ENCODE measurements around the gene KLHDC7A.

Gene KLHDC7A

GRCh38 chr1:18491168-18491567 lies 10.4 kb downstream of the KLHDC7A start:
- in situ Hi-C loops (cut with MboI; ENCODE audit: low pct_unique_long_range_greater_than_20kb, low sequenced_read_pairs, unreplicated experiment) = no loop called here

GRCh38 chr1:18494304-18494703 lies 13.6 kb downstream of the KLHDC7A start:
- TF ChIP-seq CTCF (IDR thresholded peaks at IDR 0.05; ENCODE audit: extremely low read depth, insufficient read depth, missing control alignments) = no peak
- in situ Hi-C loops (cut with MboI; ENCODE audit: low pct_unique_long_range_greater_than_20kb, low sequenced_read_pairs, unreplicated experiment) = no loop called here
- no peak for DNase-seq (ENCODE audit: low spot score)

More at GRCh38 chr1:18491168-18491567, 10.4 kb downstream of the KLHDC7A start:
- no peak for TF ChIP-seq CTCF (IDR thresholded peaks at IDR 0.05; ENCODE audit: extremely low read depth, insufficient read depth, missing control alignments)
- DNase-seq (ENCODE audit: low spot score) = no peak

- no peak for DNase-seq (ENCODE audit: low spot score)
- in situ Hi-C loops (cut with MboI; ENCODE audit: low pct_unique_long_range_greater_than_20kb, low sequenced_read_pairs, unreplicated experiment) = no loop called here
- TF ChIP-seq CTCF (IDR thresholded peaks at IDR 0.05; ENCODE audit: extremely low read depth, insufficient read depth, missing control alignments) = no peak
Measured at GRCh38 chr1:18495635-18496034, 14.9 kb downstream of the KLHDC7A start.

- in situ Hi-C loops (cut with MboI; ENCODE audit: low pct_unique_long_range_greater_than_20kb, low sequenced_read_pairs, unreplicated experiment) = no loop called here
- no peak for TF ChIP-seq CTCF (IDR thresholded peaks at IDR 0.05; ENCODE audit: extremely low read depth, insufficient read depth, missing control alignments)
Measured at GRCh38 chr1:18496056-18496455, 15.3 kb downstream of the KLHDC7A start.

GRCh38 chr1:18496497-18497235 lies 15.9 kb downstream of the KLHDC7A start:
- in situ Hi-C loops (cut with MboI; ENCODE audit: low pct_unique_long_range_greater_than_20kb, low sequenced_read_pairs, unreplicated experiment) = no loop called here
- TF ChIP-seq CTCF (IDR thresholded peaks at IDR 0.05; ENCODE audit: extremely low read depth, insufficient read depth, missing control alignments) = no peak
- no peak for DNase-seq (ENCODE audit: low spot score)

More at GRCh38 chr1:18496056-18496455, 15.3 kb downstream of the KLHDC7A start:
- no peak for DNase-seq (ENCODE audit: low spot score)

GRCh38 chr1:18501833-18502232 lies 21.1 kb downstream of the KLHDC7A start:
- TF ChIP-seq CTCF (IDR thresholded peaks at IDR 0.05; ENCODE audit: extremely low read depth, insufficient read depth, missing control alignments) = no peak
- in situ Hi-C loops (cut with MboI; ENCODE audit: low pct_unique_long_range_greater_than_20kb, low sequenced_read_pairs, unreplicated experiment) = no loop called here
- DNase-seq (ENCODE audit: low spot score) = no peak

Measured in GM13977 (cell line).